MM.1S (cell line): ENCODE data around the gene ACACB.

Source experiments
- CTCF ChIP-seq: fragments of 300-600 bp; sonication (generic); IDR thresholded peaks from 2 replicates; pipeline ENCODE4 v1.5.1; 2016; ENCODE audit warnings: antibody characterized with exemption, low read length, mixed read lengths
- EZH2 ChIP-seq: fragments of 300-600 bp; sonication (generic); optimal IDR thresholded peaks from 2 replicates; pipeline ENCODE3; 2017; ENCODE audit warnings: low read depth, mild to moderate bottlenecking, antibody characterized with exemption, low read length, mixed read lengths
- EZH2phosphoT487 ChIP-seq: fragments of 300-600 bp; sonication (generic); IDR thresholded peaks from 2 replicates; pipeline ENCODE4 v1.6.1; 2018; ENCODE audit warnings: antibody characterized with exemption, low read length

GRCh38 chr12:109116611-109116949, 193 bp downstream of the ACACB start:
- TF ChIP-seq CTCF (no peak), EZH2 (no peak), EZH2phosphoT487 (no peak)
